Stimulated activated CD8-positive, alpha-beta memory T cell treated with anti-CD3 and anti-CD28 coated beads, Interleukin-4, amount 100 ng/mL, for 4 hours (primary cell): ENCODE data around the gene POC5.
"Not testable (repeated sequence)": the region's sequence is repeated elsewhere in the genome, so short reads cannot be mapped to it uniquely, and the experiment has no call there.

ENCODE experiments used
- DNase-seq, 2 donors: peaks; one replicate each; pipeline ENCODE4 v3.0.0-alpha.2; 2020; ENCODE audit warnings: low read depth in 2 of 2, low spot score in 1 of 2

Gene POC5

GRCh38 chr5:75717082-75717922 is at the start of gene POC5:
POC5 (minus strand) TSS chr5:75717437; CDS start chr5:75712937, 4,500 bp downstream.
- peak; percentile 93 to 96 for DNase-seq

- no peak for DNase-seq
Measured at GRCh38 chr5:75758116-75758515, 40.9 kb upstream of the POC5 start.

GRCh38 chr5:75756981-75757380 is 39.7 kb upstream of the POC5 start:
- DNase-seq: no peak

DNA sequence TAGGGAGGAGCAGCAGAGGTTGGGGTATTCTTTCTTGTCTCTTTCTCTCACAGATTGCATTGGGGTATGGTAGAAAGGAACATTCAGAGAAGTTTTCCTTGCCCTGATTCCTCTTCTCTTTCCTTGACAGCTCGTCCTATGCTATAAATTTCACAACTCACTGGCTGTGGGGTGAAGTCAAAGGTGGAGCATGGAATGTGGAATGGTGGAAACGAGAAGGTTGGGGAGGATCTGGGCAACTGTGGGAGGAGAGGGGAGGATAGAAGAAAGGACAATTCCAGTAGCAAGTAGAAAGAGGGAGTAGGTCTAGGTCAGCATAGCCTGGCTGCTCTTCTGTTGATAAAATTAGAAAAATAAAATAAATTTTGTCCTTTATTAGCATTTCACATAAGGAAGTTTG is 39.0 kb upstream of the POC5 start:
- no peak for DNase-seq

DNA sequence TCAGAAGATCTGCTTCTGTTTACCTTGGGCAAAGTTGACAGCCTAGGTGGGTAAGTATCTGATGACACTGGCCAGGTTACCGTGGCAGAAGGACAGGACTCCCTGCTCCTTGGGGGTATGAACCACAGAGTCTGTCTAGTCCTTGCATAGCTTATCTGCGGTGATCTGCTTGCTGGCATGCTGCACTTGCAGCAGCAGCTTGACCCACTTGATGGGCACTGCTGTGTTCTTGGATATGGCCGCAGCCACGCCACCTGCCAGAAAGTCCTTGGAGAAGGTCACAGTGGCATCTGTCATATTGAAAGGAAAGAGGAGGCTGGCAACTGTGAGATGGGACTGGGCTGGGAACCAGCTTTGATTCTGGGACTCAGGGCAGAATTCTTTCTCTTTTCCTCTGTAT is 35.9 kb upstream of the POC5 start:
- DNase-seq: no peak

DNA sequence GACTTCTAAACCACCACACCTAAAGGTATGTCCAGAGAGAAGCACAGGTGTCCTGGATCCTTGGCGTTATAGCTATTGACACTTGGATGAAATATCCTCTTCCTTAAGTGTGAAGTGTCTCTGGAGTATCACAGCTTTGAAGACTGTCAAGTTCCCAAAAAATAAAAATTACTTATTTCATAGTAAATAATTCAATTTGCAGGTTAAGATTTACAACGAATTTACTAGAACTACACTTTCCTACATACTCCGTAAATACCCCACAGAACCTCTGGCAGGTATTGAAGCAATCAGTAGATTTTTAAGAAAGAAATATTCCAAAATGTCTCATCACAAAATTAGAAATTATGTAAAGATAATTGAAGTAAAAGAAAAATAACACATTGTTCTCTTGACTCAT is 27.1 kb upstream of the POC5 start:
- DNase-seq: no peak

GRCh38 chr5:75736273-75736672 is 19.0 kb upstream of the POC5 start:
- DNase-seq: no peak

GRCh38 chr5:75734913-75735789 is 17.9 kb upstream of the POC5 start:
- DNase-seq: no peak

GRCh38 chr5:75733767-75734166 is 16.5 kb upstream of the POC5 start:
- no peak for DNase-seq

DNA sequence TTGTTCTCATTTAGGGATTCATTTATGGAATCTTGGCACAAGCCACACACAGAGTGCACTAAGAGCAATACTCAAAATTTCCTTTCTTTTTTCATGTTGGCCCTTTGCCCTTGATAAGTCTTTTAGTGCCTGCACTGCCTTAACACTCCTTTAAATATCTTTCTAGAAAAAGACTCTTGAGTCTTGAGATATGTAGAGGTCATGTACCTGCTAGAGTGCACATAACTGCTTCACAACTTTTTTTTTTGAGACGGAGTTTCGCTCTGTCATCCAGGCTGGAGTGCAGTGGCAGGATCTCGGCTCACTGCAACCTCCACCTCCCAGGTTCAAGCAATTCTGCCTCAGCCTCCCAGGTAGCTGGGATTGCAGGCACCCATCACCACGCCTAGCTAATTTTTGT is 14.3 kb upstream of the POC5 start:
- not testable (repeated sequence) for DNase-seq

DNA sequence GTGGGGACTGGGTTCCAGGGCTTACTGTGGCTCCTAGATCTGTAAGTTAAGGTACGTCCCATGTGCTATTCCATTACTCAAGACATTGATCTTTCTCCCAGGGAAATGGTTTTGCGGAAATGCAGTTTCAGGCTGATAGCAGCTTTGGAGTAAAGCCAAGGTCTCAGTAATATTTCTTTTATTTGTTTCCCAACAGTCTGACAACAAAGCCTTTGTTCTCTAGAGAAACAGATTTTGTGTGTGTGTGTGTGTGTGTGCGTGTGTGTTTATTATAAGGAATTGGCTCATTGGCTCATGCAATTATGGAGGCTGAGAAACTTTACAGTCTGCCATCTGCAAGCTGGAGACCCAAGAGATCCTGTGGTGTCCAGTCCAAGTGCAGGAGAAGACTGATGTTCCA is 12.1 kb upstream of the POC5 start:
- DNase-seq: no peak

DNA sequence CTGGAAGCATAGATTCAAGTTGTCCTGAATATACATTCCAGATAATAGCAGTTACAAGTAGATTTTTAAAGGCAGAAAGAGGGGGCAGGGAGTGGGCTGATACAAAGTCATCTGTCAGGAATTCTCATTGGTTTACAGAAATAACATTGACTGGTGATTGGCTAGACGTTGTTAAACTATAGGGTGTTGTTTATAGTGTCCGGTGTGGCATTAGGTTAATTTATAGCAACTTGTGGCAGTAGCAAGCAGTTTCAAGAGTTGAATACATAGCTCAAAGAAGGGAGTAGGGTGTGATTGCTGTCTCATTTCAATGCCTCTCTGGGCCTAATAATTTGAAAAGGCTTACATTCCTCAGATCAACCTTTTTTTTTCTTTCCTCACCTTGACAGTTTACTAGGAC is 10.7 kb upstream of the POC5 start:
- DNase-seq: no peak

DNA sequence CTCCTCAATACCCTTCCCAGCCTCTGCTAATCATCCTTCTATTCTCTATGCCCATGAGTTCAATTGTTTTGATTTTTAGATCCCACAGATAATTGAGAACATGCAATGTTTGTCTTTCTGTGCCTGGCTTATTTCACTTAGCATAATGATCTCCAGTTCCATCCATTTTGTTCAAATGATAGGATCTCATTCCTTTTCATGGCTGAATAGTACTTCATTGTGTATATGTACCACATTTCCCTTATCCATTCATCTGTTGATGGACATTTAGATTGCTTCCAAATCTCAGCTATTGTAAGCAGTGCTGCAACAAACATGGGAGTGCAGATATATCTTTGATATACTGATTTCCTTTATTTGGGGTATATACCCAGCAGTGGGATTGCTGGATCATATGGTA is 9.0 kb upstream of the POC5 start:
- DNase-seq: not testable (repeated sequence)

- DNase-seq: no peak
Measured at GRCh38 chr5:75723378-75723777, 6.1 kb upstream of the POC5 start.

- no peak for DNase-seq
Measured at GRCh38 chr5:75721573-75721972, 4.3 kb upstream of the POC5 start.

DNA sequence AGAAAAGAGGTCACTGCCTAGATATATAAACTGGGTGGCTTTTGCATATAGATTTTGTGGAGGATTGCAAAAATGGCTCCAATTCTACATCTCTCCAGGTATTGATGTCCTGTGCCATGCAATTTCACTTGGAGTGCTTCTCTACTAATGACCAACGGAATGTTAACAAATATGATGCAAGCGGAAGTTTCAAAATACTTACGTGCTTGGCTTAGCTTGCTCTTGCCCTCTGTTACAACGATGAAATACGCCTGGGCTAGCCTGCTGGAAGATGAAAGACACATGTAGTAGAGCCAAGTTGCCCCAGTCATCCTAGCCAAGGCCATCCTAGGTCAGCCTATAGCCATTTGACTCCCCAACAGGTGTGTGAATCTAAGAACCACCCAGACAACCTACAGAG is 3.6 kb upstream of the POC5 start:
- no peak for DNase-seq

- DNase-seq: no peak
Measured at GRCh38 chr5:75716715-75717081, 539 bp downstream of the POC5 start.

- DNase-seq: no peak
Measured at GRCh38 chr5:75712091-75712490, 5.1 kb downstream of the POC5 start.

DNA sequence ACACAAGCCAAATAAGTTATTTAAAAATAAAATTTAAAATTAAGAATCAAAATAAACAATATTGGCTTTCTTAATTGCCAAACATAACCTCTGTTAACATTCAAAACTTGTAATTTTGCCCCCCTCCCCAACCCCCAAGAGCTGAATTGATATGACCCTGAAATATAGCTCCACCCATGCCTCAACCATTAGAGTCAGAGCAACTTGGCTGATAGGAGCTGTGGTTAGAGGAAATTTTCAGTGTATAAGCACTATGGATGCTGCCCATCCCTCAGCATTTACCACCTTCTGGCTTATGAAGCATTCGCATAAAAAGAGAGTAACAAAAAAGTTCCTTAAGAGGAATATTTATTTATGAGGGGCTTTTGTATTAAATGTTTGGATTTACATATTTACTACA is 6.1 kb downstream of the POC5 start:
- no peak for DNase-seq

DNA sequence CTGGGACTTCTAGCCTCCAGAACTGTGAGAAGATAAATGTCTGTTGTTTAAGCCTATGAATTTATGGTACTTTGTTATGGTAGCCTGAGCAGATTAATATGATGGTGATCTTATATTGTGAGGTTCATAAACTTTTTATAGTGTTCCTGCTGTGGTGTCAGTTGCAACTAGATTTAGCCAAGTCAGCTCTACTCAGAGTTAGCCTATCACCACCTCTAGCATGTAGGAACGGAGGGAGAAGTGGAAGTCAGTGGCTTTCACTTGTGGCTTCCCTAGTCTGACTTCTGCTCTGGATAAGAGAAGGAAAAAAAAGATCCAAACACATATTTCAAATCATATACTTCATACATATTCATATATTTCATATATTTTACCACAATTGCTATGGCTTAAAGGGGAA is 6.6 kb downstream of the POC5 start:
- no peak for DNase-seq

- no peak for DNase-seq
Measured at GRCh38 chr5:75707911-75708509, 9.2 kb downstream of the POC5 start.

GRCh38 chr5:75706775-75707174 is 10.5 kb downstream of the POC5 start:
- no peak for DNase-seq
